HG03108 (cell line): ENCODE data around the gene PRKAR1B.

ENCODE experiments used
- ATAC-seq: cut with Tn5 transposase; IDR thresholded peaks from one replicate; pipeline ENCODE4 v1.9.1; 2021; ENCODE audit warnings: moderate library complexity; ENCODE audit not compliant: unreplicated experiment

The PRKAR1B gene

DNA sequence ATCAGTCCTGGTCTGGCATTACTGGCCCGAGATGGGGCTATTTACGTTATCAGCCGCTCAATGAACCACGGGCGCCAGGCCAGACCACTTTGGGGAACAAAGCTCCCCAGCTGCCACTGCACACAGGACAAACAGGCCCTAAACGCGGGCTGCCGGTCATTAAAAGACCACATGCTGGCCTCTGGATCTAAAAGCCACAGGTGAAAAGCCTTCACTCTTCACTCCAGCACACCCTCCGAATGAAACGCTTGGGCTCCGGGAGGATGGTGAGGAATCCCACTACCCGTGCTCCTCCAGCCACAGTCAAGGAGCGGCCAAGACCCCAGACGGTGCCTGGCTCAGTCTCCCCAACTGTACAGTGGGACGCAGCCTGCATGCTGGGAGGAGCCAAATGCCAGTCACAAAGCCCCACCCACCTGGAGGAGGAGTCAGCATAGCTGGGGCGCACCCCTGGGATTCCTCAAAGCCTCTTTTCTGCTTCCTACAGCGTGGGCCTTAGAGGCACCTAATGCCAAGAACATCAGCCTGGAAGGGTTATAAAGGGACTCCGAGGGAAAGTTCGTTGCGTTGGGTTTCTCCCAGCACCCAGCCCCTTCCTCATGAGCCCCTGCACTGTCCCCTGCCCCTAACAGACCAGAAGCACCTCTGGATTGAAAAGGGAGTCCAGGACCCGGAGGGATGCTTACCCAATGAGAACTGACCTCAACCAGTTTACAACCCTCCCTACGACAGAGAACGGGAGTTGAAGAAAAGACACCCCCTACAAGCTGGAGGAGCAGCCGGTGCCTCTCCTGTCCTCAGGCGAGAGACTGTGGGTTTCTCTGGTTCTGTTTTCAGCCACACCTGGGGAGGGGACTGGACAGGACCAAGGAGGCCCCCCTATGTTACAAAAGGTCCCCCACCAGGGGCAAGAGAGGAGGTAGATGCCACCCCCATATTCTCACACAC is 212.2 kb downstream of the PRKAR1B start:
- no peak for ATAC-seq

DNA sequence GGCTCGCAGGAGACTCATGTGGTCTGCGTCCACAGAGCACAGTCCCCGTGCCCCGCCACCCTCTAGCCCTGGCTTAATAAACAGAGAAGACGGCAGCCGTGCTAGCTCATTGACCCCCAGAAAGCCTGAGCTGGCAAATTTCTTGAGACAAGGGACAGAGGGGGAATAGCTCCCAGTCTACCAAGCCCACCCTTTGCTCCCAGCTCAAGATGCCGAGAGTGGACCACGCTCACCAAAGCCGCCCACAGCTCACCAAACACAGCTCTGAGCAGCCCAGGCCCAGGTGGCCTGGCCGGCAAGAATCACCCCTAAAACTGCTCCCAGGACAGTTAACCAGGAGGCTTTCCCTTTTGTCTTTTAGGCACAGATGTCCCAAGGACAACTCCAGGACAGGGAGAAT is 212.8 kb downstream of the PRKAR1B start:
- no peak for ATAC-seq

DNA sequence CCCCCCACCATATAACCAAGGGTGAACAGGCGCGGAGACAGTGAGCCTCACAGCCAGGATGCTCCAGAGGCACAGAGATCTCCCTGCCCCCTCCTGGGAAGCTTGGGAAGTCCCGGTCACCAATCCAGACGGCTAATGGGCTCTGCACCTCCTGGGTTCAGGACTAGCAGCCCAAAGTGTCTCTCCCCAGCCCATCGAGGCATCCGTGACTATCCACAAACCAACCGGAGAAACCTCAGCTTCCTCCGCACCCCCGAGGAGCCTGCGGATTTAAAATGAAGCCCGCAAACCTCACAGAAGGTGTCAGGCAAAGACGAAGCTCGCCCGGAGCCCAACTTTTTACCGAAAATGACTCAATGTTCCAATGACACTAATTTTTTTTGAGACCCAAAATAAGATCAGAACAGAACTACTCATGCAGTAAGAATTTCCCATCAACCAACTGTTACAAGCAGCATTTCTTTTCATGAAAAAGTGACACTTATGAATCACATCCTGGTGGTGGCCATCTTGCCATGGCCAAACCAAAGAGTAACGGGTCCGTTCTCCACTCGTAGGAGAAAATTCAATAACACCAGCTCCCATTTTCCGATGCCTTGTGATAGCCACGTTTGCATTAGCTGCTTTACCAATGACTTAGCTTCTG is 213.4 kb downstream of the PRKAR1B start:
- ATAC-seq = no peak

DNA sequence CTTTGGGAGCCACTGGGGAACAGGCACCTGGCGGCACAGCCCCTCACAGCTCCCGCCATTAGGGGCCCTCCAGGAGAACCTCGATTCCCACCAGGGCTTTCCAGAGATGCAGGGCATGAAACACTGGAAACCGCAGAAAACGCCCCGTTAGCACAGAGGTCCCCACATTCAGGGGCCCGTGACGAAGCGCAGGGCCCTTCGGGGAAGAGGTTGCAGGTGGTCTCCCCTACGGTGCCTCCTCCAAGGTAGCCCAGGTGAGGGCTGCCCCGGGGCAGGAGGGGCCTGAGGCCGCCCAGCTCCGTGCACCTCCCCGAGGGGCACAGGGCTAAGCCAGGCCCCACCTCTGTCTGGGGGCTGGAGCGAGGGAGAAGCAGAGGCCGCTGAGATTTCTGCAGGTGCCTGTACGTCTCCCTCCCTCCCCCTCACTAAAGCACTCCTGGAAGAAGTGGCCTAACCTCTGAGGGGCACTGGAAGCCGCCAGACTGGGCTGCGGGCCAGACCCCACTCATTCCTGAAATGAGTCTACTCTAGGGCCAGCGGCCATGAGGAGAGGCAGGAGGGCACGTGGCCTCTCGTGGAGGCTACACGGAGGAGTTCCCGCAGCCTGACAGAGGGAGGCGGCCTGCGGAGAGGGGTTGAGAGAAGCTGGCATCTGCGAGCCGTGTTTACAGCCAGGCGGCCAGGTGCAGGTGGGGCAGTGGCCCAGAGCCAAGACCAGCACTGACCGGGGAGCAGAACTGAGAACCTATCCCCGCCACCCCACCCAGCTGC is 214.4 kb downstream of the PRKAR1B start:
- ATAC-seq = no peak

DNA sequence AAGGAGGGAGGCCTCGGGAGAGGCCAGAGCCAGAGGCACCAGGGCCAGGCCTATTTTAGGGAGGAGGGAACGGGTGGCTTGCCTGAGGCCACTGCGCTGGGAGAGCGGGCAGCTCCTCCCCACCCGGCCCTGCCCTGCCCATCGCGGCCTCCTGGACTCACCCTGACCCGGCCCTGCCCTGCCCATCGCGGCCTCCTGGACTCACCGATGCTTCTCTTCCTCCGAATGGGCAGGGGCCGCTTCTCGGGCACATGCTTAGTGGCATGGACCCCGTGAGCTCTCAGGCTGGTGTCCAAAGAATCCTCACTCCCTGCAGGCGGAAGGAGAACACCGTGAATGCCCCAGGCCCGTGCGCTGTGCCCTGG is 215.0 kb downstream of the PRKAR1B start:
- ATAC-seq = no peak

DNA sequence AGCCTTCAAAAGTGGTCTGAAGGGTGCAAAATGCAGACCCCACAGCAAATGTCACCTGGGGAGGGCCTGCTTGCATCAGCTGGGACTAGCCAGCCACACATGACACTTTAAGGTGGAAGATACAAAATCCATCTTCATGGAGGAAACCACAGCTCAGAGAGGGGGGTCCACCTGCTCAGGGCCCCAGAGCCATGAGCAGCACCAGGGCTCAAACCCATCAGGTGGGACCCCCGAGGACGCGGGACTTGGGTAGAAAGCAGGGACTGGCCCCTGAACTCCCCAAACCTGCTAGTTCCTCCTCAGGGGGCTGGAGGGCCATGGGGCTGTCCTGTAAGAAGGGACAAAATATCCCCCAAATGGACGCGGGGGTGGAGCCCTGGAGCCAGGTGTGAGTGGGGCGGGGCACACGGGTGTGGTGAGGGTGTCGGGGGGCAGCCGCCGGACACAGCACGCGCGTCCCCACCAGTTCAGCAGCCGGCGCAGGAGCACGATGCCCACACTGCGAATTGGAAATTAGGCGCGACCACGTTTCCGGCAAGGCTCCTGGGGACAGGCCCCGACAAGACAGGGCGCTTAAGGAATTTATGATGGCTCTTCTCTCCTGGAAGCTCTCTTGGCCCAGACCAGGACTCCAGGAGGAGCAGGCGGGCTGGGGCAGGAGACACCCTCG is 215.5 kb downstream of the PRKAR1B start:
- ATAC-seq = no peak

DNA sequence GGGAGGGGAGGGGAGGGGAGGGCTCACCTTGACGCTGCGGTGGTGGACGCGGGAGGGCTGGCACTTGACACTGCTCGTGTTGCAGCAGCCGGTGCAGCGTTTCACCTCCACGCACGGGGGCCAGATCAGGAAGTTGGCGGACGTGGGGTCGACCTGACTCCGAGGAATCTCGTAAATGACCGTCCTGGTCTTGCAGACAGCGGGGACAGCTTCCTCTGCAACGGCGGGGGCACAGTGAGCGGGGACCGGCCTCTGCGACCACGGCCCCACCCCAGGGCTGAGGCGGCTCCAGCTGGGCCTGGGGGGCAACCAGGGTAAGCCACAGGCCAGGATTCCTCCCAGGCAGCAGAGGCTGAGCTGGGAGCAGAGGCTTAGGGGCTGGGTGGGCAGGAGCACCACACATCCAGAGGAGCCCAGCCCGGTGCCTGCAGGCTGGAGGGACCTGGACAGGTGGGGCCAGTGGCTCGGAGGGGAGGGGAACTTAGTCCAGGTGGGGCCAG is 216.2 kb downstream of the PRKAR1B start:
- no peak for ATAC-seq

DNA sequence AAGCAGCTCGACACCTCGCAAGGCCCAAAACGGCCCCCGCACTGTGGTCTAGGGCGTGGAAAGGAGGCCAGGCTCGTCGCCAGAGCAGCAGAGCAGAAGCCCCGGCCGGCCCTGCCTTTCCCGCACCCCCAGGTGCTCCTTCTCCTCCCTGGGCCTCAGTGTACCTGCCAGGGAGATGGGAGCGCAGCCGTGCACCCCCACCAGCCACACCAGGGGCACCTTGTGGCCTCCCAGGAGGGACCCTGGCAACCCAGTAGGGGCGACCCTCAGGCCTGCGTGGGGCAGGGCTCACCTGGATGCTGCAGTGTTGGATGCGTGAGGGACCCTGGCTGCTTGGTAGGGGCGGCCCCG is 217.0 kb downstream of the PRKAR1B start:
- ATAC-seq = no peak

DNA sequence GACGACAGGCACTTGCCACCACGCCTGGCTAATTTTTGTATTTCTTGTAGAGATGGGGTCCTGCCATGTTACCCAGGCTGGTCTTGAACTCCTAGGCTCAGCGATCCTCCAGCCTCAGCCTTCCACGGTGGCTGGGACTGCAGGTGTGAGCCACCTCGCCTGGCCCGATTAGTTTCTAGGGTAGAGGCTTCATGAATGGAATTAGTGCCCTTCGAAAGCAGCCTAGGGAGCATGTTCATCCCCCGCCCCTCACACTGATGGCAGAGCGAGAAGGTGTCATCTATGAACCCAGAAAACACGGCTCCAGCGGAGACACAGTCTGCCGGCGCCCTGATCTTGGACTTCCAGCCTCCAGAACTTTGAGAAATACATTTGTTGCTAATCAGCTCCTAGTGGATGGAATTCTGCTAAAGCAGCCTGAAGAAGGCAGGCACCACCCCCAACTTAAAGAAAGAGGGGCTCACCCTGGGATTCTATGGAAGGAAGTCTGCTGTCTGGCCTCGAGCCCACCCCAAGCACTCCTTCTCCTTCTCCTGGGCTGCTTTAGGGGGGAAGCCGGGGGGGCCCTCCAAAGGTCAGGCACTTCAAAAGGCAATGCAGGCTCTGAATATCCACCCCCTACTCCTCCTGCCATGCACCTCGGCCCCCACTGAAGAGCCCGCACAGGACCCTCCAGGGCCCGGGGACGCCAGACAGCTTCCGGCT is 217.5 kb downstream of the PRKAR1B start:
- no peak for ATAC-seq

DNA sequence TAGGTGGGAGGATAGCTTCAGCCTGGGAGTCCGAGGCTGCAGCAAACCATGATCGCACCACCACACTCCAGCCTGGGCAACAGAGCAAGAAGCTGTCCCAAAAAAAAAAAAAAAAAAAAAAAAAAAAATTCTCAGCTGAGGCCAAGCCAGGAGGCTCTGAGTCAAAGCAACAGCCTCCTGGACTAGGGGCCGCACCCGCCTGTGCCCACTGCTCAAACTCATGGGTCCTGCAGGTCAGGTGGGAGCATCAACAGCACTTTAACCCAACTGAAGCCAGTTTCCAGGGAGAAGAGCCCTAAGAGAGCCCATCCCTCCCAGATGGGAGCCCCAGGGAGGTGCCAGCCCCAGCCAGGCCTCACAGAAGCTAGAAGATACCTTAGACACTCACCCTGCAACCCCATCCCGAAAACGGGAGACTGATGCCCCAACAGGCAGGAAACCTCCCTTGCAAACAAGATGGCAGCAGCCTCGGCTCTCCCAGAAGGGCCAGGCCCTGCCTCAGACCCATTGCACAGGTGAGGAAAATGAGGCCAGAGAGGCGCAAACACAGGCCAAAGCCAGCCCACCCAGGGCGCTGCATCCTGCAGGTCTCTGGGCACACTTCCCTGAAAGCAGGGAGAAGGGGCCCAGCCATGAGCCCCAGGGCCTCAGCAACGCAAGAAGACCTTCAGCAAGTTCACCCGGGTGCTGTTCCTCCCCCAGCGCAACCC is 218.5 kb downstream of the PRKAR1B start:
- ATAC-seq = no peak

DNA sequence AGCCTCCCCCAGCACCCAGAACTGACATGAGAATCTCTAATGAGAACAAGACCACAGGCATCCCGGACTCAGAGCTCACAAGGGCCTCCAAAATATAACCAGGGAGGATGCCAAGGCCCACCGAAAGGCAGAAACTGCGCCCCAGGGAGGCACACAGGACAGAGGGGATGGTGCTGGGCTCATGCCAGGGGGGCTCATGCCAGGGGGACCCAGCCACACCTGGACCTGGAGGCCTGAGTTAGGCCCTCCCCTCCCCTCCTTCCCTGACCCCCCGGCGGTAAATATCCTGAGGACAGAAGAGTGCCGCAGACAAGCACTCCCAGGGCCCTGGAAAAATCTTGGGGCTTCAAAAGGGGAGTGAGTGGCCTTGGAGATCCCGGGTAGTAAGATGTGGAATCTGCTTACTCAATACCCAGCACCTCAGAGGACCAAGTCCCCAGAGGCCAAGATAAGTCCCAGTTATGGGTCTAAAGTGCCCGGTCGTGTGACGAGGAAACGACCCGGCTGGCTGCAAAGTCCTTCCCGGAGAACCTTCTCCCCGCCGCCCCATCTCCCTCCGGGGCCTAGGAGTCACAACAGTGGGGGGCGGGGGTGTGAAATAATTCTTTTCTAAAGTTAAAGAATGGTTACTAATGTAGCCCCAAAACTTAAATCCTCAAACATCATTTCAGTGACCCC is 219.3 kb downstream of the PRKAR1B start:
- no peak for ATAC-seq

DNA sequence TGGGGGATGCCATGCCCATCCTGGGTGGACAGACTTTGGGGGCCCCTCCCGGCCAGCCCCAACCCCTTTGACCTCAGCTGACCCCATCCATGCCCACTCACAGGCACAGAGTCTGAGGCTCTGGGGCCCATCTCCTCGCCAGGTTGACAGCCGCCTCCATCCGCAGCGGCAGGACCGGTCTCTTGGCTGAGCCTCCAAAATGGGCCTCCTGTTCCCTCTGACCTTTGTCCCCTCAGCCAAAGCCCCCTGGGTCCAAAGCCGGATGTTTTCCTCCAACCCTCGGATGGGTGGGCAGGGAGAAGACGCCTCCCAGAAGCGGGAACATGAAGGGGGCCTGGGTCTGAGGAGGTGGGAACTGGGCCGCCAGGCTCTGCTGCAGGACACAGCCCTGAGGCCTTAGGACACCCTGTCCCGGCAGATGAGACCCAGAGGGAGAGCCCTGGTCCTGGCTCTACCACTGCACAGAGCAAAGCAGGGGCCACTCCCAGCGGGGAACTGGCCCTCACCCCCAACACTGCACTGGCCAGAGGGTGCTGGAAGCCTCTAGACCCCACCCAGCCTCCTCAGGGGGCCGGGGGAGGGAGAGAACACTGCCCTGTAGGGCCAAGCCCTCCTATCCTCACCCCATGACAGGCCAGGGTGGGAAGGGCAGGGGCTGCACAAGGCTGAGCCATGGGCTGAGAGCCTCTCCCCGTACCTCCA is 220.0 kb downstream of the PRKAR1B start:
- ATAC-seq = no peak

DNA sequence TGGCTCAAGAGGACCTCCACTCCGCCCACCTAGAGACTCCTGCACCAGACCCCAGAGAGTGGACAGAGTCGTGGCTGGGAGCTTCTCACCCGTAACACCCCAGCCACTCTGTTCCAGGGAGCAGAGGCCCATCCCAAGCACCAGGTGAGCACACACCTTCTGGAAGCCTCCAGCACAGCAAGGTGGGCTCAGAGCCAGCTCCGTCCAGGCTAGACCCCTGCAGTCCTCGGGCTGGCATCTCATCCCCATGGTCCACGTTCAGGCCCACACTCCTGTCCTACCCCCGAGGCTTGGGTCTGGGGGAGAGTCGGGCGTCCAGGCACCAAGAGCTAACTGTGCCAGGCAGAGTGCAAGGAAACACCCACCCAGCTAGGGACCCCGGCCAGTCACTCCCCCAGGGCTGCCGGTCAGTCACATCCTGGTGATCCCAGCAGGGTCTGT is 220.7 kb downstream of the PRKAR1B start:
- no peak for ATAC-seq

DNA sequence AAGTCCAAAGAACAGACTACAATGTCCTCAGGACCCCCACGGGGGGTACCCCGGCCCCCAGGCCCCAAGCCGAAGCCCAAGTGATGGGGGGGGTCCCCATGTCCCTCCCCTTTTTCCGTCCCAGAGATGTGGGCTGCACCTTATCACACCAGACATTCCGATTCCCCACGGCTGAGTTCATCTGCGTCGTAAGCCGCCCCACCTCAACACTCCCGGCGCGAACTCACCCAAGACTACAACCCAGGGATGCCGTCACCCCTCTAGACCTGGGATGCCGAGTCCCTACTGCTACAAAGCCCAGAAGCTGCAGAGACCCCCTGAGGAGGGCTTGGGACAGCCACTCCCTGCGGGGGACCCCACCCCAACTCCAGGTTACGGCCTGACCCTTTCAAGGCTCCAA is 221.9 kb downstream of the PRKAR1B start:
- no peak for ATAC-seq

DNA sequence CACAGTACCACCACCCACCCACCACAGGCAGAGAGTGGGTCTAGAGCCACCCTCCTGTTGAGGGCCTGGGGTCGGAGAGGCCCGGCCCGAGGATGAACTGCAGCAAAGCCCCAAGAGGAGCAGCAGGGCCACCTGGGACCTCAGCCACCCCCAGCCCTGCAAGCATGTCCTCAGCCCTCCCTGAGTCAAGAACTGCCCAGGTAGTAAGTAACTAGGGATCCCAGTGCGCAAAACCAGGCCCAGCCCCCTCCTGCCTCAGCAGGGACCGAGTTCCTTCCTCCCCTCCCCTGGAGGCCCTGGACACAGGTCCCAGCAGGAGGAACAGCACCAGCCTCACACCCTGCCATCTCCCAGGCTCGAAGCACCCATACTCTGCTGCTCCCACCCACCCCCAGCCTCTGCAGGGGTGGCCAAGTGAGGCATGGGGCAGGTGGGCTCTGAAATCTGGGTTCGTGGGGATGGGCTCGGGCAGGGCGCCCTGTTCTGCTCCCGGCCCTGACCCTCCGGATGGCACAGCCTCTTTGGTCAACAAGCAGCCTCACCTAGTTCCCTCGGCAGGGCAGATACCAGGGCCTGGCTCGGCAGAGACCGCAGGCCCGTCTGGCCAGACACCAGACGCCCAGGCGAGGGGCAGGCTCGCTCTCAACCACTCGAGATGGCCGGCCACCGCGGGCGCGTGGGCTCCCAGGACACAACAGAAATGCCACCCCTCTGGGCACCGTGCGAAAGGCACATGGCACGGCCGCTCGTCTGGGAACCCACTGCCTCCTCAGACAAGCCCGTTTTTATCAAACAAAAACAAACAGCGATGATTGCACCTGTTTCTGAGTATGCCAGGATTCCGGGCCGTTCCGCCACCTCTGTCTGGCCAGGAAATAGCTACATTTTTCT is 222.6 kb downstream of the PRKAR1B start:
- ATAC-seq = no peak

DNA sequence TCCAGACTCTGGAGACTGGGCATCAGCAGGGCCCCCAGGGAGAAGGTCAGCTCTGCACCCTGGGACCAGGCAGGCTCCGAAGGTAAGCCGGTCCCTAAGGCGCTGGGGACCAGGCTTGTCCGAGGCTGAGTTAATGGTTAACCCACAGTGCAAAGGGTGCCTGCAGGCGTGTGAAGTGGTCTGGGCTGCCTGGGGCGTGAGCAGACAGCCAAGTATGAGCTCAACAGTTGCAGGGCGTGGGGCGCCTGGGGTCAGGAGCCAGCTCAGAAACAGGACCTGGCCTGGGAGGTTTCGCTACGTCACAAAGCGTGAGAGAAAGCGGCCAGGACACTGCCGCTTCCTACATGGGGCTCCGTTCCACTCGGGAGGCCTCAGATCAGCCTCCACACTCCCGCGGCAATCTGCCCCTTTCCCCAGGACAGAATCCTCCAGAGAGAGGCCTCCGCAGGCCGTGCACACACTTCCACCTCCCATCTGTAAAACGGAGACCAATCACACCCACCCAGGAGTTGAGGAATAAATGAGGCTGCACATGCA is 223.4 kb downstream of the PRKAR1B start:
- ATAC-seq = no peak

DNA sequence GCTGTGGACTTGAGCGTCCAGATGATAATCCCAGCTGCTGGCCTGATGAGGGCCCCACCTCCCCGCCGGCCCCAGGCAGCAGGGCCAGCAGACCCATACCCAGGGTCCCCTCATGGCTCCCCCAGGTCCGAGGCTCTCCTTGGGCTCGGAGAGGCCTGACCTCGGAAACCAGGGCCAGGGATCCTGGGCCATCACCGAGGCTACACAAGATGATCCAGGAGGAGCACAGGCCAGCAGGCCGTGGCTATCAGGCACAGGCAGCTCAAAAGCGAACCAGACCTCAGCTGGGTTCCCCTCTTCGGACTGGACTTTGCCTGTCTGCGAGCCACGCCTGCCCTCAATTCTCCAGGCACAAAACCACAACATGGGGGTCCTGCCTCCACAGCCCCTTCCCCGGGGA is 224.8 kb downstream of the PRKAR1B start:
- no peak for ATAC-seq
